Measurements from ENCODE around the gene DNAJA3. TPM values are rescaled to one million over a fixed set of nuclear protein-coding genes. Genes with fewer than 3 reads are reported as not detected.

Gene DNAJA3
- polyA plus RNA-seq, 4 donors: 26.7 to 71.4 (median 38.1) TPM

Other genes starting within 250 kb of the DNAJA3 start
- gene SRL, start 183.8 kb upstream of the DNAJA3 start, polyA plus RNA-seq: 1 to 10 TPM in 3 of 4 donors, under 1 TPM in 1; 0.45 to 3.2 (median 2.6) TPM
- gene TFAP4, start 152.8 kb upstream of the DNAJA3 start, polyA plus RNA-seq: 10 to 100 TPM in 2 of 4 donors, 1 to 10 TPM in 2; 4.2 to 15.3 (median 10.1) TPM
- gene GLIS2, start 109.8 kb upstream of the DNAJA3 start, polyA plus RNA-seq: 10 to 100 TPM in 1 of 4 donors, 1 to 10 TPM in 2, under 1 TPM in 1; 0.22 to 14.3 (median 2.3) TPM
- 10 to 100 TPM; 34.7 to 98.4 (median 69.5) TPM for gene PAM16, start 74.5 kb upstream of the DNAJA3 start, polyA plus RNA-seq
- 10 to 100 TPM in 1 of 4 donors, 1 to 10 TPM in 1, under 1 TPM in 2; 0.45 to 11.4 (median 2.2) TPM for gene VASN, start 54.0 kb upstream of the DNAJA3 start, polyA plus RNA-seq
- 10 to 100 TPM; 27.3 to 49.2 (median 41.6) TPM for gene CORO7, start 9.3 kb upstream of the DNAJA3 start, polyA plus RNA-seq
- 10 to 100 TPM; 39.6 to 70.9 (median 56.0) TPM for gene NMRAL1, start 48.8 kb downstream of the DNAJA3 start, polyA plus RNA-seq
- 10 to 100 TPM; 42.1 to 89.7 (median 74.6) TPM for gene HMOX2, start 50.5 kb downstream of the DNAJA3 start, polyA plus RNA-seq
- gene CDIP1, start 112.9 kb downstream of the DNAJA3 start, polyA plus RNA-seq: 10 to 100 TPM; 26.5 to 49.9 (median 42.3) TPM
- under 1 TPM in 2 of 4 donors, not detected in 2; 0.03 to 0.07 TPM for gene C16orf96, start 130.5 kb downstream of the DNAJA3 start, polyA plus RNA-seq
- 10 to 100 TPM; 21.7 to 29.7 (median 26.6) TPM for gene UBALD1, start 189.0 kb downstream of the DNAJA3 start, polyA plus RNA-seq
- 10 to 100 TPM; 21.1 to 52.1 (median 25.6) TPM for gene MGRN1, start 199.0 kb downstream of the DNAJA3 start, polyA plus RNA-seq